ENCODE measurements around the gene ST13.
"Not testable (repeated sequence)": the region's sequence is repeated elsewhere in the genome, so short reads cannot be mapped to it uniquely, and the experiment has no call there.

ST13 gene

DNA sequence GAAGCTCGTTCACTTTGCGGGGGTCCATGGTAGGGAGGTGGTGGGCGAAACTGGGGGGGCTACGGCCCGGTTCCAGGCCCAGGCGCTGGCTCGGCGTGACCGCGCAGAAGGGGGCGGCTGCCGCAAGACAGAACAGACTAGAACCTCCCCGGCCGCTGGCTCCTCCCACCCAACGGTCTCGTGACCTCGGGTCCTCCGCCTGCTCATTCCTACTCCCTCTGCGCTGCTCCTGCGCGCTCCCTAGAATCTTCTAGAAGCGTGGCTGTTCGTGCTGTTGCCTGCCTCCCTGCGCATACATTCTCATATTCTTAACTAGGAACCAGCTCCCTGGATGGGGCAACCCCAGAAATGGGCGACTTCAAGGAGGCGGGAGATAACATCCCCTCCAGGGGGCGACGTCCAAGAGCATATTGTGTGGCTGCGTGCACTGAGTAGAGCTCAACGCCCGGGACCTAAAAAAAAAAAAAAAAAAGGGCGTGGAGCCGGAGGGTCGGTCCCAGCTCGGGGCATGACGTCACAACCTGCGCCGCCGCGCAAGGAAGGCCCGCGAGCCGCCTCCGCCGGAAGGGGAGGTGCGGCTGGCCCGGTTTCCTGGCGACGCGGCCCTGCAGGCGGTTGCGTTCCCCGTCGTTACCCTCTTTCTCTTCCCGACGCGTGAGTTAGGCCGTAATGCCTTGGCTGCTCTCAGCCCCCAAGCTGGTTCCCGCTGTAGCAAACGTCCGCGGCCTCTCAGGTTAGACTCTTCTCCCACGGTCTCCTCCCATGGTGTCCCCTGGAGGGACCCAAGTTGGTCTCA, at the start of gene ST13, which contains the start of gene XPNPEP3:
ST13 (minus strand) TSS at position 127 of the 796 bp plus-strand sequence; CDS start at position 28, 99 bp downstream.
XPNPEP3 (plus strand) TSS at position 636 of the 796 bp plus-strand sequence; CDS start at position 670, 34 bp downstream.
- DNase-seq: peak; percentile 98

DNA sequence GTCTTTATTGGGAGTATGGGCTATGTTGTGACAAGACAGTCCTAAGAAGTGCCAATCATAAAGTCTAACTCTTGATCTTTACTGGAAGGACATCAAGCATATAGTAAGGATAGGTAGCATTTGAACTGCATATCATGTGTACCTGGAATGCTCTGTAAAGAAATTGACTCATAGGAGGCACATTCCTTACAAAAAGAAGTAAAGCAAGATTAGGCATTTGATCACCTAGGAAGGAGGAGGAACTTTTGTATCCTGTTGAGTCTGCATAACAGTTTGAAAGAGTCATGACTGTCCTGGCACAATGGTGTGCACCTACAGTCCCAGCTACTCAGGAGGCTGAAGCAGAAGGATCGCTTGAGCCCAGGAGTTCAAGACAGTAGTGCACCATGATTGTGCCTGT, 47.7 kb upstream of the ST13 start:
- DNase-seq: no peak

DNA sequence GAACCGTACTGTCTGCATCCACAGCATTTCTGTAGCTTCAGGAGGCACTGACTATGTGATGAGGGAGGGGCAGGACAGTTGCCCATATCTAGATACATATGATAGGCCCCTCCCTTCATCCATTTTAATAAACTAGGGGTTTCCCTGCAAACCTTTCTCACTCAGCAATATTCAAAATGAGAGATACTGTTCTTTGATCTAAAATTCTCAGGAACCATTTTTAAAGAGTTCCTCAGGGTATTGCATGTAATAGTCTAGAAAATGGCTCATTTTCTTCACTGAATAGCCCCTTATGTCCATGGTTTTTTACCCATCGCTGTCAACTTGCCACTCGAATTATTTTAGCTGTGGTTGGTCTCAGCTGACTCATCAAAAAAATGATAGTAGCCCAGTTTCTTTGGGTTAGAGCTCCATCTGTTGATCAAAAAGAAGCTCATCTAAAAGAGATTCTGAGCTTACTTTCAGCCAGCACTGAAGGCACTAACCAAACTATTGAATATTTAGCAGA, 42.5 kb upstream of the ST13 start:
- DNase-seq: peak; percentile 62

GRCh38 chr22:40894417-40894816, 38.0 kb upstream of the ST13 start:
- no peak for DNase-seq

DNA sequence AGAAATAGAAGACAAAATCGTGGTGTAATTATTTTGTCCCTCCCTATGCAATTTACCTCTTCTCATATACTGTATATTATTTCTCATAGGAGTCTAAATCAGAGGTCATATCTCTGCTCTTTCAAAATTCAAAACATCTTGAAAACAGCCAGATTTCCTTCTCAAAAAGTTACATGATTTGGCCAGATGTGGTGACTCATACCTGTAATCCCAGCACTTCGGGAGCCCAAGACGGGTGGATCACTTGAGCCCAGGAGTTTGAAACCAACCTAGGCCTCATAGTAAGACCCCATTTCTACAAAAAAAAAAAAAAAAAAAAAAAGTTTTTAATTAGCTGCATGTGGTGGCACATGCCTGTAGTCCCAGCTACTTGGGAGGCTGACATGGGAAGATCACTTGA, 34.4 kb upstream of the ST13 start:
- no peak for DNase-seq

DNA sequence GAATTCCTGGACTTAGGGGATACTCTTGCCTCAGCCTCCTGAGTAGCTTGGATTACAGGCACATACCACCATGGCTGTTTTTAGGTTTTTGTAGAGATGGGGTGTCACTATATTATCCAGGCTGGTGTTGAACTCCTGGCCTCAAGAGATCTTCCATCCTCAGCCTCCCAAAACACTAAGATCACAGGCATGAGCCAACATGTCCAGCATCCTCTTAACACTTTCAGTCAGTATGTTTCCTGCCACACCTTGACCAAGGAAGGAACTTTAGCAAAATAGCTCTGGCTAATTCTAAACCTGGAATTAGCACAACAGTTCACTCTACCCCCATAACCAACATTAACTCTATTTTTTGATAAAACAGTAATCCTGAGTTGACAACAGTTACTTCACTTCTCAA, 32.7 kb upstream of the ST13 start:
- no peak for DNase-seq

- peak; percentile 59 for DNase-seq
These were observed 22.5 kb upstream of the ST13 start for GRCh38 chr22:40878922-40879321.

- DNase-seq: no peak
These were observed 21.0 kb upstream of the ST13 start for GRCh38 chr22:40877488-40877887.

GRCh38 chr22:40876907-40877306, 20.5 kb upstream of the ST13 start:
- no peak for DNase-seq

DNA sequence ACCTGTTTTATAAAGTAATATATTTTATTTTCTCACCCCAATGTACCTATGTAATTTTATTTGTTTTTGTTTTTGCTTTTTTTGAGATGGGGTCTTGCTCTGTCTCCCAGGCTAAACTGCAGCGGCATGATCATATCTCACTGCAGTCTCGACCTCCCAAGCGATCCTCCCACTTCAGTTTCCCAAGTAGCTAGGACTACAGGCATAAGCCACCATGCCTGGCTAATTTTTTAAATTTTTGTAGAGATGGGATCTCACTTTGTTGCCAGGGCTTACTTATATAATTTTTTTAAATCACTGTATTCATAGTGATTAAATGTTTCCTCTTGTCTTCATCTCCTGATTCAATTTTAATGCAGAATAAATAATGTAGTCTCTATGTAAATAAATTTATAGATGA, 18.7 kb upstream of the ST13 start:
- no peak for DNase-seq

DNA sequence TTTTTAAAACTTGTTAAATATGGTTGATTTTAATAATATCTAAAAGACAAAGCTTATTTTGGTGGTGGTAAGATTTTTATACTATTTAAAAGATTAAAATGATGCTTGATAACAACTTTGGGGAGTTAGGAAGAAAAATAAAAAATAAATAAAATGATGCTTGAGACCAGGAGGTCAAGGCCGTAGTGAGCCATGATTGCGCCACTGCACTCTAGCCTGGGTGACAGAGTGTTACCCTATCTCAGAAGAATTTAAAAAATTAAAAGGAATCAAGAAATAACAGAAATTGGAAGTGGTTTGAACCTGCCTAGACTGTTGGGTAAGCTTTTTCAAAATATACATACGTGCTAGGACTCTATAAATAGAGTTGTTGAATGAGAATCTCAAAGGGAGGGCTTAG, 17.6 kb upstream of the ST13 start:
- DNase-seq: no peak

DNA sequence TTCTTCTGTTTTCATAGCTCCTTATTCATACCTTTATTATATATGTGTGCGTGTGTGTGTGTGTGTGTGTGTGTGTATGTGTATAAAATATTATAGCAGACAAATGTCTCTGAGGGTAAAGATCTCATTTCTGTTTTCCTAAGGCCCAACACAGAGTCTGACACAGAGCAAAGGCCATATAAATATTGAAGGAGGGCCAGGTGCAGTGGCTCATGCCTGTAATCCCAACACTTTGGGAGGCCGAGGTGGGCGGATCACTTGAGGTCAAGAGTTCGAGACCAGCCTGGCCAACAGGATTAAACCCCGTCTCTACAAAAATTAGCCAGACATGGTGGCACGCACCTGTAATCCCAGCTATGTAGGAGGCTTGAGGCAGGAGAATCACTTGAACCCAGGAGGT, 11.9 kb upstream of the ST13 start:
- DNase-seq: not testable (repeated sequence)

DNA sequence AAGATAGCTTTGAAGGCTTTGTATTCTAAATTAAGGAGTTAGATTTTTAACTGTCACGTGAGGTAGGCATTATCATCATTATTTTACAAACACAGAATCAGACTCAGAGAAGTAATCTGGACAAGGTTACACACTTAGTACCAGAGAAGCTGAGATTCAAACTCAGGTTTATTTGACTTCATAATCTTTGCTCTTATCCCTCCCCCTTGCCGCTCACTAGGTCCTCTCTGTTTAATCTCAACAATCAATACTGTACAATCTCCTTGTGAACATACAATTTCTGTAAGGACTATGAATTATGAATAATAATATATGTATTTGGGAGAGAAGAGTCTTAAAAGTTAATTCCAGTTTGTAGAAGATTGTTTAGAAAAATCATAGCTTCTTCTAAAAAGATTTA, 10.7 kb upstream of the ST13 start:
- DNase-seq: no peak

- peak; percentile 11 for DNase-seq
These were observed 6.1 kb upstream of the ST13 start for GRCh38 chr22:40862537-40862936.

- DNase-seq: no peak
These were observed 5.6 kb upstream of the ST13 start, which contains the start of gene DNAJB7 for GRCh38 chr22:40862013-40862412. Gene DNAJB7, minus strand, starts transcription at chr22:40862113. Its CDS starts 119 bp downstream, at chr22:40861994.

DNA sequence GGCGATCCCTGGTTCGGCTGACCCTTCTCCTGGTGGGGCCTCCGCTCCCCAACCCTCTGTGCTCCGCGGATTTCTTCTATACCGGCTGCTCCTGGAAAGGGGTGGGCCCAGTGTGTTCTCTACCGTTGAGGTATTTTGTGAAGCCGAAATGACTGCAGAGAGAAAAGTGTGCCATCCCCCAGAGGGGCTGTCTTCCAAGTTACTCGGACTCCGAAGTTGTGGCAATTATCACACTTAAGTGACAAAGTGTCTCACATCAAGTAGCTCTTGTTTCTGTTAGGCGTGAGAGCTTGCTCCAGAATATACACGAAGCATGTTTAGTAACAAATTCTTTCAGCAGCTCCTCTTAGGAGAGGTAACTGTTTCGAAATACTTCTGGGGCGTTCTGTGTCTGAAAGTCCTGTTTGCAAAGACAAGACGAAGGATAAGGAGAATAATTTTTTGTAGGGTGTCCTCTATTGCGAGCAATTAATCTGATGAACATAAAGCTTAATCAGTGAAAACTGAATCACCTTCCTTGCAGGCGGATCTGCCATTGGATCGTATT, 943 bp upstream of the ST13 start:
- DNase-seq: peak; percentile 12

DNA sequence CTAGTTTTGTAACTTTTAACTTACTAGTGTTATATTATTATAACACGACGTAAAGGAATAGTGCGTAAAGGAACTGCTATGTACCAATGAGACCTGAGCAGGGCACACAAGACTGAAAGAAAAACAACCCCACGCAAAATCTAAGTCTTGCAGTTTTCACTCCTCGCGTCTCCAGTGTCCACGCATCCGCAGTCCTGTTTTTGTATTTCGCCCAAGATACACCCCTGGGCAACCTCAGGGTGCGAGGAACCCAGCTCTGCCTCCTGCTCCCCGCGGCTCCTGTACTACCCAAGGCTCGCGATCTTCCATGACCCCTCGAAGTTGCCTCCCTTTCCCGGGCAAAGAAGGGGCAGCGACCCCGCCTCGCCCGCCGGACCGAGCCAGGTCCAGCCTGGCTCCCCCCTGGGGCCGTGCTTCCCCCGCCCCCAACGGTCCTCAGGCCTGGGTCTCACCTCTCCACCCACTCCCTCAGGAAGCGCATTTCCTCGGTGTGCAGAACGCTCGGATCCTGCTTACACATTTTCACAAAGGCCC, 393 bp downstream of the ST13 start:
- DNase-seq: peak; percentile 57

DNA sequence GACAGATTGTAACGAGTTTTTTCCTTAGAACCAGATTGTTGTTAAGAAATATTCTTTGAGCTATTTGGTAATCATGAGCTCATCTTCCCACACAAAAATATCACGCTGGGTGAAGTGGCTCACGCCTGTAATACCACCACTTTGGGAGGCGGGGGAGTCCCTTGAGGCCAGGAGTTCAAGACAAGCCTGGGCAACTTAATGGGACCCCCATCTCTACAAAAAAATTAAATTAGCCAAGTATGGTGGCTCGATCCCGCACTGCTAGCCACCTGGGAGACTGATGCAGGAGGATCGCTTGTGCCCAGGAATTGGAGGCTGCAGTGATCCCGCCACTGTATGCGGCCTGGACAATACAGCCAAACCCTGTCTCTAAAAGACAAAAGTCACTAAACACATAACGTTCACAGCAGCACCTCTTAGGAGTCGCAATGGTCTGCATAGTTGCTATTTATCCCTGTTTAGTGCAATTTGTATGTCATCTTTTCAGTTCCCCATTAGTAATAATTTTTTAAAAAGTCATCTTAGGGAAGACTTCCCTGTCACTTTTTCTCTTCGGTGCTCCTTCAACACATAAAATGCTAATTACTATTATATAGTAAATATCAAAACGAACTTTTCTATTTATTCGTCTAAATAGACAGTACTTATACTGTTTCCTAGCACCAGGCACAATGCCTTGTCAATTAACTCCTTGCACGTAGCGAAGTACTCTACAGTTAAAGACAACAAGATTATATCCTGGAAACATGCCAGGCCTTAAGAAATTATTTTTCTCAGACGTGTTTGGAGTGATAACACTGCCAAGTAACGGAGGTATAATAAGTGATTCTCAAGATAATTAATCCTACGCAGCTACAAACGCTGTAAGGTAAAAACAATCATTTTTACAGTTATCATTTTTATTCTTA, 1.1 kb downstream of the ST13 start:
- peak; percentile 90 for DNase-seq

DNA sequence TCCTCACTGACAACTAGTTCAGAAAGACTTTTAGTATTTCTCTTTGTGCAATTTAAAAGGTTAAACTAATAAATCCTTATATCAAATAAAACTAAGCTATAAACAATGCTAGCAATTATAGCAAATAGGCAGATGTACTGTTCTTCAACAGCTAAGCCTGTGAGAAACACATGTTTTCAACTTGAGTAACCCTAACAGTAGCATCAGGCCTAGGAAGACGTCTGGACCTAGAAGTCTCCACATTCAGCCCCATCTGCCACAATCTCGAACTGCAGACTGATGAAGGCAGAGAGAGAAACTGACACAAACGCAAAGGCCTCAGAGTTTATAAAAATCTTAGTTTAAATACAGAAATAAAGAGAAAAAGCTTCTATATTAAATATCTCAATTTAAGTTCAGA, 2.5 kb downstream of the ST13 start:
- no peak for DNase-seq

- no peak for DNase-seq
These were observed 3.1 kb downstream of the ST13 start for GRCh38 chr22:40853333-40853732.

GRCh38 chr22:40845816-40846215, 10.6 kb downstream of the ST13 start:
- DNase-seq: not testable (repeated sequence)

DNA sequence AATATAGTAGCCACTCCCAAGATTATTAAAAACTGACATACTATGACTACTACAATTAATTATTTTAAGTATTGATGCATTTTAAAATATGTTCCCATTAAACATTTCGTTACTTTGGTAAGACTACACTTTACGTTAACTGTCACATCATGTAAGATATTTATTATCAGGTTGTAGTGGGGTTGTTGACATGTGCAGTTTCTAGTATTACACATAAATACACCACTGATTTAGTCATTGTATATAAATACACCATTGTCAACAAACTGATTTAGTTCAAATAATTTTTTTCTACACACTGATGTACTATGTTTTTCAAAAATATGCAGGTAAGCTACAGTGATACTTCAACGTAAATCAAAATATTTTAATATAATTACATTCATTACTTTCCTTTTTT, 11.5 kb downstream of the ST13 start:
- no peak for DNase-seq

DNA sequence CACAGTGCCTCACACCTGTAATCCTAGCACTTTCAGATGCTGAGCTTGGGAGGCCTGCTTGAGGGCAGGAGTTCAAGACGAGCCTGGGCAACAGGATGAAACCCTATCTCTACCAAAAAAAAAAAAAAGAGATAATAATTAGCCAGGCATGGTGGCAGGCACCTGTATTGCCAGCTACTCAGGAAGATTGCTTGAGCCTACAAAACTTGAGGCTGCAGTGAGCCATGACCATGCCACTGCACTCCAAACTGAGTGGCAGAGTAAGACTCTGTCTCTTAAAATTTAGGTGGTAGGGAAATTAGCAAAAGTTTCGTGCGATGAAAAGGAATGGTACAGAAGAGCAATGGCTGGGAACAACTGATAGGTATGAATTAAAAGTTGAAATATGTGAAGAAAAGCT, 18.0 kb downstream of the ST13 start:
- DNase-seq: no peak
